Body of pancreas (tissue), 4 donors: ENCODE measurements around the gene HSPD1. TPM values are rescaled to one million over a fixed set of nuclear protein-coding genes. Genes with fewer than 3 reads are reported as not detected.
A peak's percentile ranks its signal among the peaks of the same experiment; 100 is the strongest.

Source experiments
- ATAC-seq: fragments of 150-250 bp; one replicate; pipeline ENCODE4 v1.9.1; 2016
- DNase-seq, 4 donors: peaks; one replicate each; pipeline ENCODE4 v3.0.0-alpha.2; 2019
- H3K27ac ChIP-seq, 4 donors: fragments of 200-600 bp; sonication (generic); 1 replicate in 3 of 4; 2 replicates in 1 of 4; pipeline versions ENCODE4 v1.5.1 to v1.6.1; 2016 to 2019; ENCODE audit warnings: mild to moderate bottlenecking in 1 of 4, mixed read lengths in 1 of 4, moderate library complexity in 1 of 4
- H3K27me3 ChIP-seq, 2 donors: fragments of 200-600 bp; sonication (generic); one replicate each; pipeline ENCODE4 v1.6.0; 2016; ENCODE audit warnings: mild to moderate bottlenecking in 1 of 2
- H3K36me3 ChIP-seq, 2 donors: fragments of 200-600 bp; sonication (generic); replicated peaks in 1 of 2; 2 replicates each; pipeline ENCODE4 v1.5.1; 2016; ENCODE audit warnings: low read depth in 2 of 2; ENCODE audit not compliant: insufficient read depth in 1 of 2
- H3K4me1 ChIP-seq: fragments of 200-600 bp; sonication (generic); one replicate; pipeline ENCODE4 v1.6.0; 2016
- H3K4me3 ChIP-seq, 2 donors: fragments of 200-600 bp; sonication (generic); 1 replicate in 1 of 2; 2 replicates in 1 of 2; pipeline ENCODE4 v1.5.1; 2016 to 2019
- H3K9me3 ChIP-seq, 3 donors: fragments of 200-600 bp; sonication (generic); 1 replicate in 2 of 3; 2 replicates in 1 of 3; pipeline ENCODE4 v1.5.1; 2016
- POLR2A ChIP-seq, 3 donors: fragments of 450-650 bp; IDR thresholded peaks; one replicate each; pipeline ENCODE4 v1.6.1; 2016; ENCODE audit warnings: antibody characterized with exemption in 3 of 3, mild to moderate bottlenecking in 2 of 3
- WGBS, 2 donors: methylation state at CpG; one replicate each; pipeline ENCODE4 v1.1.5; 2017; 5-methylcytosine and 5-hydroxymethylcytosine counted together
- intact Hi-C: fragments of 100-400 bp; cut with DNase I; formaldehyde crosslinking; loops from one replicate; pipeline ENCODE4 v1.15.1; 2023
- total RNA-seq, 2 donors: library from RNA; depleted of rRNA; stranded (reverse); fragments of >200 nt; gene quantifications; one replicate each; pipeline ENCODE4 v1.1.0, GENCODE V29; 2016
- TF ChIP-seq, protein P1 (sequence below), 7 experiments: fragments of 450-650 bp in 4 of 7; fragments of 200-600 bp in 3 of 7; sonication (generic) in 3 of 7; IDR thresholded peaks; one replicate each; pipeline ENCODE4 v1.5.1; 2016 to 2019; ENCODE audit warnings: antibody characterized with exemption in 7 of 7

Gene HSPD1
- total RNA-seq, 2 donors from 2014 or later = 81.4 to 117 TPM

DNA sequence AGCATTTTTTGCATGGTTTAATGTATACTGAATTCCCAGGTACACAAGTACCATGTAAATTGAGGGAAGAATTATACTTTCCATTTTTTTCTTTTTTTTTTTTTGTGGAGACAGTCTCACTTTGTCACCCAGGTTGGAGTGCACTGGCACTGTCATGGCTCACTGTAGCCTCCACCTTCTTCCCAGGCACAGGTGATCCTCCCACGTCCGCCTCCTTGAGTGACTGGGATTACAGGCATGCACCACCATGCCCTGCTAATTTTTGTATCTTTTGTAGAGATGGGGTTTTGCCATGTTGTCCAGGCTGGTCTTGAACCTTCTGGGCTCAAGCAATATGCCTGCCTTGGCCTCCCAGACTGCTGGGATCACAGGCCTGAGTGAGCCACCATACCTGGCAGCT, 4.4 kb upstream of the HSPD1 start:
- Histone ChIP-seq H3K4me3 (no peak overlapping the region), H3K4me1 (peaks cover 21% of the 10 kb centered on the region), H3K9me3 (no peaks in the 10 kb centered on the region), H3K27ac (no peak overlapping the region), H3K36me3 (peaks cover 0 to 5% of the 10 kb centered on the region in 2 donors), H3K27me3 (no peaks in the 10 kb centered on the region)
- no peak for TF ChIP-seq POLR2A (IDR thresholded peaks at IDR 0.05)
- TF ChIP-seq, protein P1, sequence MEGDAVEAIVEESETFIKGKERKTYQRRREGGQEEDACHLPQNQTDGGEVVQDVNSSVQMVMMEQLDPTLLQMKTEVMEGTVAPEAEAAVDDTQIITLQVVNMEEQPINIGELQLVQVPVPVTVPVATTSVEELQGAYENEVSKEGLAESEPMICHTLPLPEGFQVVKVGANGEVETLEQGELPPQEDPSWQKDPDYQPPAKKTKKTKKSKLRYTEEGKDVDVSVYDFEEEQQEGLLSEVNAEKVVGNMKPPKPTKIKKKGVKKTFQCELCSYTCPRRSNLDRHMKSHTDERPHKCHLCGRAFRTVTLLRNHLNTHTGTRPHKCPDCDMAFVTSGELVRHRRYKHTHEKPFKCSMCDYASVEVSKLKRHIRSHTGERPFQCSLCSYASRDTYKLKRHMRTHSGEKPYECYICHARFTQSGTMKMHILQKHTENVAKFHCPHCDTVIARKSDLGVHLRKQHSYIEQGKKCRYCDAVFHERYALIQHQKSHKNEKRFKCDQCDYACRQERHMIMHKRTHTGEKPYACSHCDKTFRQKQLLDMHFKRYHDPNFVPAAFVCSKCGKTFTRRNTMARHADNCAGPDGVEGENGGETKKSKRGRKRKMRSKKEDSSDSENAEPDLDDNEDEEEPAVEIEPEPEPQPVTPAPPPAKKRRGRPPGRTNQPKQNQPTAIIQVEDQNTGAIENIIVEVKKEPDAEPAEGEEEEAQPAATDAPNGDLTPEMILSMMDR (IDR thresholded peaks at IDR 0.05) = no peak
- DNase-seq (no peak), ATAC-seq (no peak)
- intact Hi-C loops = no loop called here
- WGBS, 2 donors = 97 to 100% methylated on average over 2 of the region's 2 CpGs

DNA sequence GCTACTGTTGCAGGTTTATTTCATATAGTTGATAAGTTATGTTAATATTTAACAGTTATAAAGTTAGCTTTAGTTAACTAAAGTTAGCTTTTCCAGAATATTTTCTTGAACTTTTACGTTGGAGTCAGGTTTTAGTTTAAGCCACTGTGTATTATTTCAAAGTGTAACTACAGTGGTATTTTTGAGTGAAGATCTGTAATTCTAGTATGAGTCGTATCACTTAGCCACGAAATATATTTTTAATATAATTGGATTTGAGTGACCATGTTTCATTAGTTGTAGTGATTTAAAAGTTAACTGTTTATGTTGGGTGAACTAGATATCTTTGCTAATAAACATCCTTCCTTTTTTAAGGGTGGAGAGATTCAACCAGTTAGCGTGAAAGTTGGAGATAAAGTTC, 3.0 kb upstream of the HSPD1 start:
- ATAC-seq = no peak
- intact Hi-C loops = no loop called here
- TF ChIP-seq POLR2A (IDR thresholded peaks at IDR 0.05) = no peak
- TF ChIP-seq, protein P1 (IDR thresholded peaks at IDR 0.05) = no peak

DNA sequence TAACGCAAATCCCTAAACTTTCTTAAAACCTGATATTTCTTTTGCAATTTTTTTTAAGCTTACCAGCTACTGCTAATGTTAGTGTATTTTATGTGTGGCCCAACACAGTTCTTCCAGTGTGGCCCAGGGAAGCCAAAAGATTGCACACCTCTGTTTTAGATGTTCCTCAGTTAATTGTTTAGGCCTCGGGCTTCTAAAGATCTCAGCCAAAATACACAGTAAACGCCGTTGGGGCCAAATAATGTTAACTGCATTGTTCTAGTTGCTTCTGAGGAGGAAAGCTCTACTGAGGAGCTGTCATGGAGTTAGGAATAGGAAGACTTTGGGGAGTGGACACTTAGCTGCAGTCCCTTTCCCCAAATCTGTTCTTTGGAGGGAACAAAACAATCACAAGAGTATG, 2.6 kb upstream of the HSPD1 start:
- H3K4me1 ChIP-seq = peaks cover 34% of the 10 kb centered on the region

More for the DNA sequence above, 3.0 kb upstream of the HSPD1 start:
- Histone ChIP-seq H3K4me1 (peaks cover 29% of the 10 kb centered on the region), H3K36me3 (peaks cover 0 to 5% of the 10 kb centered on the region in 2 donors), H3K27me3 (no peaks in the 10 kb centered on the region), H3K9me3 (no peaks in the 10 kb centered on the region), H3K4me3 (no peak overlapping the region), H3K27ac (peak overlapping the region in 2 of 4 donors; percentile 97 to 100)
- WGBS, 2 donors = 33 to 34% methylated on average over 4 of the region's 4 CpGs
- no peak for DNase-seq

DNA sequence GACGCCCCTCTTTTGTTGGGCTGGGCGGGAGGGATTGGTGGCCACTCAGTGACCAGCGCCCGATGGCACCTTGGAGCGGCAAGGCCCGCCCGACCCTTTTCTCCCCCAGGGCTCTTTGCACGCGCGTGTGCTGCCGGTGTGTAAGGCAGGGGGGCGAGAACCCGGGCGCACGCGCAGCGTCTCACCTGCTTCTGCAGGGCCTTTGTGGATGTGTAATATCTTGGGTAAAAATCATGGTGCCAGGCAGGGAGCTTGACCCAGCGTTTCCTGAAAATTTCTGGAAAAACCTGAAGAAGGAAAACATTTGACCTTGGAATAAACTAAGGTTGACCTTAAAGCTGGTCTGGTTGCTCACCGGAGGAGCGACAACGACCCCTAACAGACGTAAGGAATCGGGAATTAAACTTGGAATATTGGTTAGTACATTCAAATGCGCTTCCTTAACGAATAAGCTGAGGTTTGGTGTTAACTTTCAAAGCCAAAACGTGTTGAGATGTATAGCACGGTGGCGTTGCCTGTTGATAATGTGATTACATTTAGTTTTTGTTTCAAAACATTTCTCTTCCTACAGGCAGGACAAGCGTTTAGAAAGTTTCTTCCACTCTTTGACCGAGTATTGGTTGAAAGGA, 977 bp upstream of the HSPD1 start:
- DNase-seq = no peak
- Histone ChIP-seq H3K27me3 (no peaks in the 10 kb centered on the region), H3K4me1 (peaks cover 50% of the 10 kb centered on the region), H3K36me3 (peaks cover 0 to 11% of the 10 kb centered on the region in 2 donors), H3K4me3 (peak overlapping the region; percentile 47 to 50), H3K9me3 (no peaks in the 10 kb centered on the region), H3K27ac (peak overlapping the region; percentile 95 to 100 (median 97))
- 0% methylated on average over 25 to 29 of the region's 30 CpGs for WGBS, 2 donors
- ATAC-seq = peak; percentile 0
- intact Hi-C loops = no loop called here
- TF ChIP-seq, protein P1 (IDR thresholded peaks at IDR 0.05) = no peak
- TF ChIP-seq POLR2A (IDR thresholded peaks at IDR 0.05) = no peak

More for the DNA sequence above, 2.6 kb upstream of the HSPD1 start:
- WGBS, 2 donors = 21 to 30% methylated on average over 4 of the region's 4 CpGs
- TF ChIP-seq, protein P1 (IDR thresholded peaks at IDR 0.05) = no peak
- TF ChIP-seq POLR2A (IDR thresholded peaks at IDR 0.05) = no peak
- Histone ChIP-seq H3K4me3 (no peak overlapping the region), H3K27me3 (no peaks in the 10 kb centered on the region), H3K27ac (peak overlapping the region in 3 of 4 donors; percentile 95 to 100 (median 97)), H3K36me3 (peaks cover 0 to 5% of the 10 kb centered on the region in 2 donors), H3K9me3 (no peaks in the 10 kb centered on the region)
- intact Hi-C loops = no loop called here
- DNase-seq (peak in 2 of 4 donors; percentile 13 to 20), ATAC-seq (no peak)
